HL-60 (cell line): Measurements from ENCODE around the gene GOLPH3L.

Source experiments
- DNase-seq, 2 experiments: peaks; one replicate each; pipeline ENCODE4 v3.0.0-alpha.2; 2010 to 2020; ENCODE audit warnings: low read depth in 1 of 2, low spot score in 1 of 2
- H3K27ac ChIP-seq: fragments of 250-450 bp; sonication (Bioruptor Pico); replicated peaks from 2 replicates; pipeline ENCODE4 v1.5.1; 2020; ENCODE audit warnings: mild to moderate bottlenecking, moderate library complexity
- H3K27me3 ChIP-seq: fragments of 250-450 bp; sonication (Bioruptor Pico); 2 replicates; pipeline ENCODE4 v1.5.1; 2021; ENCODE audit warnings: mild to moderate bottlenecking, moderate library complexity; ENCODE audit not compliant: insufficient read depth, poor library complexity, severe bottlenecking
- H3K4me3 ChIP-seq: replicated peaks from 2 replicates; pipeline ENCODE4 v1.5.1; 2011; ENCODE audit warnings: mild to moderate bottlenecking, control low read depth, low read length; ENCODE audit not compliant: insufficient read depth
- GABPA ChIP-seq: IDR thresholded peaks from 2 replicates; pipeline ENCODE4 v1.6.1; 2012; ENCODE audit warnings: low read depth
- POLR2AphosphoS5 ChIP-seq: IDR thresholded peaks from 2 replicates; pipeline ENCODE4 v1.6.1; 2012; ENCODE audit warnings: low read depth
- REST ChIP-seq: IDR thresholded peaks from 2 replicates; pipeline ENCODE4 v1.6.1; 2012; ENCODE audit warnings: low read depth; ENCODE audit not compliant: insufficient replicate concordance
- SPI1 ChIP-seq: IDR thresholded peaks from 2 replicates; pipeline ENCODE4 v1.6.1; 2012; ENCODE audit warnings: low read depth, mild to moderate bottlenecking, borderline replicate concordance
- TF ChIP-seq, protein P1 (sequence below): IDR thresholded peaks from one replicate; pipeline ENCODE4 v1.5.1; 2011; ENCODE audit warnings: low read length, control low read depth, inconsistent platforms; ENCODE audit not compliant: insufficient read depth

GOLPH3L gene

DNA sequence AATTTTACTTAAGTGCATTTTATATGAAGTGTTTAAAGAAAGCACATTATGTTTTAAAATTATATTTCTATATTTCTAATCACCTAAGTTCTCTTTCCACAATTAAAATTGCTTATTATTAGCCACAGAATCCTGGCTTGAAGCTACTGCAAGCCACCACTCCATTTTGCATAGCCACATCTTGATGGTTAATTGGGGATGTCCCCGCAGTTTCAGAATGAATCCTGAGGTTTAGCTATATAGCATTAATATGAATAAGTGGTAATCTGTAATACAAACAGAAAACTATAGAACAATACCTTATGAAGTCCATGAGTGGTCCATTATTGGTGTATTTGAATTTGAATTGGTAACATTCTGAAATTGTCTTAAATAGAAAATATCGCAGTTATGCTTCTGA, 11.6 kb upstream of the GOLPH3L start:
- no peak for DNase-seq
- Histone ChIP-seq H3K4me3 (no peak overlapping the region), H3K27ac (no peak overlapping the region), H3K27me3 (no peaks in the 10 kb centered on the region)
- no peak for TF ChIP-seq POLR2AphosphoS5
- no peak for TF ChIP-seq SPI1
- TF ChIP-seq, protein P1, sequence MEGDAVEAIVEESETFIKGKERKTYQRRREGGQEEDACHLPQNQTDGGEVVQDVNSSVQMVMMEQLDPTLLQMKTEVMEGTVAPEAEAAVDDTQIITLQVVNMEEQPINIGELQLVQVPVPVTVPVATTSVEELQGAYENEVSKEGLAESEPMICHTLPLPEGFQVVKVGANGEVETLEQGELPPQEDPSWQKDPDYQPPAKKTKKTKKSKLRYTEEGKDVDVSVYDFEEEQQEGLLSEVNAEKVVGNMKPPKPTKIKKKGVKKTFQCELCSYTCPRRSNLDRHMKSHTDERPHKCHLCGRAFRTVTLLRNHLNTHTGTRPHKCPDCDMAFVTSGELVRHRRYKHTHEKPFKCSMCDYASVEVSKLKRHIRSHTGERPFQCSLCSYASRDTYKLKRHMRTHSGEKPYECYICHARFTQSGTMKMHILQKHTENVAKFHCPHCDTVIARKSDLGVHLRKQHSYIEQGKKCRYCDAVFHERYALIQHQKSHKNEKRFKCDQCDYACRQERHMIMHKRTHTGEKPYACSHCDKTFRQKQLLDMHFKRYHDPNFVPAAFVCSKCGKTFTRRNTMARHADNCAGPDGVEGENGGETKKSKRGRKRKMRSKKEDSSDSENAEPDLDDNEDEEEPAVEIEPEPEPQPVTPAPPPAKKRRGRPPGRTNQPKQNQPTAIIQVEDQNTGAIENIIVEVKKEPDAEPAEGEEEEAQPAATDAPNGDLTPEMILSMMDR: no peak

GRCh38 chr1:150706091-150706490, 9.1 kb upstream of the GOLPH3L start:
- no peaks in the 10 kb centered on the region for H3K27me3 ChIP-seq
- no peak for DNase-seq
- no peak for TF ChIP-seq REST
- no peak for TF ChIP-seq SPI1
- no peak overlapping the region for H3K4me3 ChIP-seq
- H3K27ac ChIP-seq: no peak overlapping the region

DNA sequence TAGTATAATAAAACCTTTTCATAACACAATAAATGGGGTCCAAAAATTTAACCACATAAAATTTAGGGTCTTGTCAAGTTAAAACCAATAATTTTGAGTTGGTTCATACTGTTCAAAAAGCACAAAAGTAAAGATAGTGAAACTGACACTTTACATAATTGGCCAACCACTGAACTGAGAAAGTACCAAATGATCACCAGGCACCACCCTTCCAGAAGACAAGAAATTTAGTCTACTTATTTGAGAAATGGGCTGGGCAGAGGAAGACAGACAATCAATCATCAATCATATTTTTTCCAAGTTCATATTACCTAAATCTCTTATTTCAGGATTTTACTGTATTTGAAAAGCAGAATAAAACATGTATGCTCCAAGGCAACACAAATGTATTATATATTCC, 6.5 kb upstream of the GOLPH3L start:
- no peaks in the 10 kb centered on the region for H3K27me3 ChIP-seq
- no peak overlapping the region for H3K27ac ChIP-seq
- no peak for TF ChIP-seq GABPA
- TF ChIP-seq, protein P1: no peak
- TF ChIP-seq REST: no peak
- TF ChIP-seq SPI1: no peak
- no peak for TF ChIP-seq POLR2AphosphoS5
- H3K4me3 ChIP-seq: no peak overlapping the region
- no peak for DNase-seq

GRCh38 chr1:150696590-150696989, 364 bp downstream of the GOLPH3L start:
- H3K4me3 ChIP-seq: peak overlapping the region; percentile 56
- H3K27me3 ChIP-seq: no peaks in the 10 kb centered on the region
- no peak for DNase-seq
- TF ChIP-seq, protein P1: no peak
- no peak for TF ChIP-seq REST
- no peak for TF ChIP-seq GABPA
- no peak for TF ChIP-seq SPI1
- H3K27ac ChIP-seq: peak overlapping the region; percentile 78
